Stomach (tissue), 9 donors: ENCODE measurements around the gene MOB3C. TPM values are rescaled to one million over a fixed set of nuclear protein-coding genes. Genes with fewer than 3 reads are reported as not detected.

Source experiments
- DNase-seq, 2 donors: peaks; one replicate each; pipeline versions ENCODE4 v3.0.0 to v3.0.0-alpha.2; 2013 to 2019
- H3K27ac ChIP-seq, 5 donors: fragments of 200-600 bp in 4 of 5; sonication (generic) in 4 of 5; one replicate each; pipeline ENCODE4 v1.5.1; 2013 to 2019; ENCODE audit warnings: mild to moderate bottlenecking in 1 of 5, moderate library complexity in 1 of 5
- H3K27me3 ChIP-seq, 3 donors: fragments of 200-600 bp; sonication (generic); one replicate each; pipeline ENCODE4 v1.5.1; 2017 to 2019; ENCODE audit warnings: mixed run types in 1 of 3
- H3K36me3 ChIP-seq, 4 donors: fragments of 200-600 bp; sonication (generic); 1 replicate in 3 of 4; 2 replicates in 1 of 4; pipeline ENCODE4 v1.5.1; 2016 to 2019
- H3K4me1 ChIP-seq, 4 donors: fragments of 200-600 bp; sonication (generic); one replicate each; pipeline ENCODE4 v1.5.1; 2016 to 2019
- H3K4me3 ChIP-seq, 4 donors: fragments of 200-600 bp; sonication (generic) in 3 of 4; one replicate each; pipeline ENCODE4 v1.5.1; 2016 to 2019; ENCODE audit warnings: mild to moderate bottlenecking in 1 of 4
- H3K9me3 ChIP-seq, 4 donors: fragments of 200-600 bp; sonication (generic); one replicate each; pipeline ENCODE4 v1.5.1; 2016 to 2019
- EP300 ChIP-seq: sonication (generic); formaldehyde crosslinking; IDR thresholded peaks from one replicate; pipeline ENCODE4 v1.6.1; 2017; ENCODE audit warnings: antibody characterized with exemption
- POLR2A ChIP-seq, 4 donors: fragments of 450-650 bp; IDR thresholded peaks; one replicate each; pipeline ENCODE4 v1.6.1; 2016; ENCODE audit warnings: antibody characterized with exemption in 4 of 4, control low read depth in 2 of 4, mild to moderate bottlenecking in 1 of 4, moderate library complexity in 1 of 4
- POLR2AphosphoS5 ChIP-seq, 3 donors: sonication (generic); formaldehyde crosslinking; IDR thresholded peaks; one replicate each; pipeline ENCODE4 v1.6.1; 2016; ENCODE audit warnings: antibody characterized with exemption in 3 of 3
- WGBS, 5 donors: extraction: QIAGEN DNeasy Blood & Tissue Kit in 3 of 5; methylation state at CpG; one replicate each; pipeline versions ENCODE4 v1.1.5 to v1.1.7; 2013 to 2018; 5-methylcytosine and 5-hydroxymethylcytosine counted together
- intact Hi-C: fragments of 100-400 bp; cut with DNase I; formaldehyde crosslinking; loops from one replicate; pipeline ENCODE4 v1.15.1; 2023; ENCODE audit warnings: low total_unique reads
- polyA plus RNA-seq, 3 donors: library from polyadenylated mRNA; stranded (reverse); fragments of 200-250 nt; gene quantifications; one replicate each; pipeline ENCODE4 v1.2.3, GENCODE V29; 2013
- total RNA-seq, 5 donors: library from RNA; depleted of rRNA; stranded (reverse); fragments of >200 nt; gene quantifications; one replicate each; pipeline versions ENCODE4 v1.1.0 to v1.2.3, GENCODE V29; 2014 to 2016
- TF ChIP-seq, protein P1 (sequence below), 7 experiments: fragments of 450-650 bp in 4 of 7; fragments of 200-600 bp in 3 of 7; sonication (generic) in 3 of 7; IDR thresholded peaks; one replicate each; pipeline ENCODE4 v1.5.1; 2016 to 2019; ENCODE audit warnings: antibody characterized with exemption in 7 of 7, control low read depth in 2 of 7, mild to moderate bottlenecking in 1 of 7
- donor health status: healthy with polysubstance abuse.
- donor health status: Bipolar disorder and iron deficiency.
- donor health status: healthy.

The MOB3C gene
- total and polyA plus RNA-seq, 8 donors = 8.4 to 27.2 (median 11.8) TPM

DNA sequence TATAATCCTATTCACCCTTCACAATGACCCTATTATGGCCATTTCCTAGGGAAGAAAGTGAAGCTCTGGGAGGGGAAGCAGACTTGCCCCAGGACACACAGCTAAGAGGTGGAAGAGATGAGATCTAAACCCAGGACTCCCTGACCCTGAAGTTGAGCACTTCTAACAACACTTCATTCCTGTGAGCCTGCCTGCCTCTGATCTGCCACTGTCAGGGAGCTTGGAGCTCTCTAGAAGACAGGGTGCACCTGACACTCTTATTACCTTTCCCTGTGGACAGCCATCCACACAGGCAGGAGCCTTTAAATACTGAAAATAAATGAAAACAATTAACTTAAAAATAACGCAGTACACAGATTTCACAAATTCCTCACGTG, 13.1 kb downstream of the MOB3C start:
- Histone ChIP-seq H3K27me3 (no peaks in the 10 kb centered on the region), H3K4me1 (peaks cover 30 to 71% (median 51%) of the 10 kb centered on the region in 4 donors)
- TF ChIP-seq POLR2A (IDR thresholded peaks at IDR 0.05) = no peak
- no peak for TF ChIP-seq EP300
- TF ChIP-seq, protein P1, sequence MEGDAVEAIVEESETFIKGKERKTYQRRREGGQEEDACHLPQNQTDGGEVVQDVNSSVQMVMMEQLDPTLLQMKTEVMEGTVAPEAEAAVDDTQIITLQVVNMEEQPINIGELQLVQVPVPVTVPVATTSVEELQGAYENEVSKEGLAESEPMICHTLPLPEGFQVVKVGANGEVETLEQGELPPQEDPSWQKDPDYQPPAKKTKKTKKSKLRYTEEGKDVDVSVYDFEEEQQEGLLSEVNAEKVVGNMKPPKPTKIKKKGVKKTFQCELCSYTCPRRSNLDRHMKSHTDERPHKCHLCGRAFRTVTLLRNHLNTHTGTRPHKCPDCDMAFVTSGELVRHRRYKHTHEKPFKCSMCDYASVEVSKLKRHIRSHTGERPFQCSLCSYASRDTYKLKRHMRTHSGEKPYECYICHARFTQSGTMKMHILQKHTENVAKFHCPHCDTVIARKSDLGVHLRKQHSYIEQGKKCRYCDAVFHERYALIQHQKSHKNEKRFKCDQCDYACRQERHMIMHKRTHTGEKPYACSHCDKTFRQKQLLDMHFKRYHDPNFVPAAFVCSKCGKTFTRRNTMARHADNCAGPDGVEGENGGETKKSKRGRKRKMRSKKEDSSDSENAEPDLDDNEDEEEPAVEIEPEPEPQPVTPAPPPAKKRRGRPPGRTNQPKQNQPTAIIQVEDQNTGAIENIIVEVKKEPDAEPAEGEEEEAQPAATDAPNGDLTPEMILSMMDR (IDR thresholded peaks at IDR 0.05) = no peak
- no peak for TF ChIP-seq POLR2AphosphoS5 (IDR thresholded peaks at IDR 0.05)

DNA sequence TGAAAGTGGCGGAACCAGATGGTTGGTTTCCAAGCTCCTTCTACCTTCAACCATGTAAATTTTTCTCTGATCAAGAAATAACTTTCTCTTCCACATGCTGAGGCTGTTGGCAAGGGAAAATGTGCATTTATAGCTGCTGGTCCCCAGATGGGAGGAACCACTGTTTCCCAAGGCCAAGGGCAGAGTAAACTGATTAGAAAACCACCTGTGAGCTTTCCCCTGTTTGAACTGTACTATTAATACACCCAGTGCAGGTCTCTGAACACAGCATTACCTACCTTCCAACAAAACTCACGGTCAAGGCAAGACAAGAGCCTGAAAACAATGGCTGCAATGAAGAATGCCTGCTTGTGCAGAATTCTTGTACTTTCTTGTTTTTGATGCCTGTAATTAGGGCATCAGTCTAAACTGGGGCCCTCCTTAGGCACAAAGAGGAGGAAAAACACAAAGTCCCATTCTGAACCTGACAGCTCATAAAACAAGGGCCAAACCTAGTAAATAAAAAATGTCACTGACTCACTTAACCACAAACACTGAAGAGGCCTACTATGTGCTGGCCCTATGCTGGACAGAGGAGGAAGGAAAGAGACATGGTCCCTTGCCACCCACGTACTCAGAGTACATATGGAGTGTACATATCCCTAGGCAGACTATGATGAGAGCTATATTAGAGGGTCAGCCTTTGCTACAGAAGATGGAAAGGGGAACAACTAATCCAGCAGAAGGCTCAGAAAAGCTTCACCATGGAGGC, 15.2 kb downstream of the MOB3C start:
- TF ChIP-seq POLR2A (IDR thresholded peaks at IDR 0.05) (no peak), EP300 (no peak), POLR2AphosphoS5 (IDR thresholded peaks at IDR 0.05) (no peak)
- TF ChIP-seq, protein P1 (IDR thresholded peaks at IDR 0.05) = no peak
- DNase-seq = peak in 1 of 2 donors; percentile 70
- Histone ChIP-seq H3K4me1 (peaks cover 30 to 68% (median 53%) of the 10 kb centered on the region in 4 donors), H3K27me3 (no peaks in the 10 kb centered on the region), H3K27ac (peak overlapping the region; percentile 25 to 39 (median 31)), H3K4me3 (no peak overlapping the region), H3K9me3 (no peaks in the 10 kb centered on the region), H3K36me3 (peaks cover 0 to 4% (median 0%) of the 10 kb centered on the region in 4 donors)
- intact Hi-C loops = no loop called here
- WGBS, 5 donors = 63 to 80% (median 67%) methylated on average over 3 of the region's 3 CpGs

More for the DNA sequence above, 13.1 kb downstream of the MOB3C start:
- H3K4me3 ChIP-seq = peak overlapping the region; percentile 65 to 87 (median 72)
- no peaks in the 10 kb centered on the region for H3K9me3 ChIP-seq
- H3K36me3 ChIP-seq = peaks cover 6 to 11% (median 9%) of the 10 kb centered on the region in 4 donors
- intact Hi-C loops = no loop called here
- 0 to 3% (median 0%) methylated on average over 2 of the region's 2 CpGs for WGBS, 5 donors
- H3K27ac ChIP-seq = peak overlapping the region; percentile 86 to 94 (median 88)
- no peak for DNase-seq

DNA sequence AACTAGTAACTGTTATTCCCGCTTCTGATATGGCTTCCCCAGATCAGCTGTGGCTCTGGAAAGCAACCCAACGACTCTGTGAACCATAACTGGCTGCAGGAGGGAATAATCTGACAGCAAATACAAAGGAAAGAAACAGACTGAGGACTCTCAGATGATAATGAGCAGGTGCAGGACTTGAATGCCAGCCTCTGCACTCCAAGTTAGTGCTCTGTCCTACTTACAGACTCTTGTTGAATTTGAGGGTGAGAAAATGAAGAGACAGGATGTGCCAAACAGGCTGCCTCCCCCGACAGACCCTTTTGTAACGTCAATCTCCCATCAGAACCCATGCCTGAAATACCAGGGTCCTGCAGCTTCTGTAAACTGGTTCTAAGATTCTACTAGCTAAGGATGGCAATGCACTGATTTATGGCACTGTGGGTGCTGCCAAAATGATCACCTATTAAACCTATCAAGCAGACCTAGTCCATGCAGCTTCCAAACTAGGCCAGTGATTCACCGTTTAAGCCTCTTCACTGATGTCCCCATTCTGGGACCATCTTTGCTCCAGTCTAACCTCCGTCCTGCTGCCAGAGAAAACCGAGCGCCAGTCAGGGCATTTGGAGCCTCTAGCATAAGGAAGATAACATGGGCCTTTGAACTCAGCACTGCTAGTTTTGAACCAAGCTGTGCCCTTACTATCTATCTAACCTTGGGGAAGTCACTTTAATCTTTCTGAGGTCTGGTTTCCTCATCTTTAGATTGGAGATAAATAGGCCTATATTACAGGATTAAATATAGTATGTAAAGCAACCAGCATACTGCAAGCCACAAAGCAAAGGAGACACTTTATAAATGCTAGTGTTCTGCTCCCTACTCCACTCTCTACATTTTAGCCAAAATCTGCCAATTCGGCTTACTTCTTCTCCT, 17.3 kb downstream of the MOB3C start:
- peaks cover 25 to 70% (median 45%) of the 10 kb centered on the region in 4 donors for H3K4me1 ChIP-seq

More for the DNA sequence above, 17.3 kb downstream of the MOB3C start:
- TF ChIP-seq POLR2AphosphoS5 (IDR thresholded peaks at IDR 0.05) (no peak), EP300 (no peak), POLR2A (IDR thresholded peaks at IDR 0.05) (no peak)
- TF ChIP-seq, protein P1 (IDR thresholded peaks at IDR 0.05) = no peak
- peaks cover 0 to 5% (median under 1%) of the 10 kb centered on the region in 4 donors for H3K36me3 ChIP-seq
- DNase-seq = no peak
- intact Hi-C loops = no loop called here
- H3K27ac ChIP-seq = no peak overlapping the region
- 79 to 83% (median 80%) methylated on average over 9 of the region's 9 CpGs for WGBS, 5 donors
- no peaks in the 10 kb centered on the region for H3K9me3 ChIP-seq
- H3K27me3 ChIP-seq = no peaks in the 10 kb centered on the region
- no peak overlapping the region for H3K4me3 ChIP-seq
